Stimulated activated CD4-positive, alpha-beta T cell treated with anti-CD3 and anti-CD28 coated beads, Interleukin-12 subunit alpha, Interleukin-12 subunit beta, amount 100 ng/mL, for 24 hours (primary cell): Measurements from ENCODE around the gene MOCS3.
"Not testable (repeated sequence)": the region's sequence is repeated elsewhere in the genome, so short reads cannot be mapped to it uniquely, and the experiment has no call there.

Experiments used
- DNase-seq, 2 experiments: peaks; one replicate each; pipeline ENCODE4 v3.0.0-alpha.2; 2020; ENCODE audit warnings: low read depth in 2 of 2

MOCS3 gene

GRCh38 chr20:50932016-50932485 lies 26.6 kb upstream of the MOCS3 start:
- DNase-seq: no peak

- no peak for DNase-seq
Observed at GRCh38 chr20:50932691-50933280, 25.8 kb upstream of the MOCS3 start.

GRCh38 chr20:50933589-50933988 lies 25.0 kb upstream of the MOCS3 start:
- no peak for DNase-seq

GRCh38 chr20:50943069-50943468 lies 15.5 kb upstream of the MOCS3 start:
- DNase-seq: no peak

- no peak for DNase-seq
Observed at GRCh38 chr20:50948132-50948785, 10.4 kb upstream of the MOCS3 start.

GRCh38 chr20:50953196-50953595 lies 5.4 kb upstream of the MOCS3 start:
- DNase-seq: no peak

- DNase-seq: no peak
Observed at GRCh38 chr20:50953821-50954220, 4.8 kb upstream of the MOCS3 start.

GRCh38 chr20:50957276-50957675 lies 1.3 kb upstream of the MOCS3 start:
- DNase-seq: no peak

- DNase-seq: peak; percentile 76 to 81
Observed at GRCh38 chr20:50957798-50958614, 612 bp upstream of the MOCS3 start, which contains the start of gene DPM1. Gene DPM1, minus strand, starts transcription at chr20:50958532. Its CDS starts 9 bp downstream, at chr20:50958523.

GRCh38 chr20:50959543-50960126 lies 1.0 kb downstream of the MOCS3 start:
- no peak for DNase-seq

GRCh38 chr20:50967586-50967985 lies 9.0 kb downstream of the MOCS3 start:
- no peak for DNase-seq

- DNase-seq: no peak
Observed at GRCh38 chr20:50968289-50968688, 9.7 kb downstream of the MOCS3 start.

GRCh38 chr20:50969435-50969834 lies 10.8 kb downstream of the MOCS3 start:
- no peak for DNase-seq

- no peak for DNase-seq
Observed at GRCh38 chr20:50969912-50970311, 11.3 kb downstream of the MOCS3 start.

GRCh38 chr20:50975701-50976330 lies 17.2 kb downstream of the MOCS3 start:
- DNase-seq: no peak

- DNase-seq: no peak
Observed at GRCh38 chr20:50977066-50978021, 18.7 kb downstream of the MOCS3 start.

- not testable (repeated sequence) for DNase-seq
Observed at GRCh38 chr20:50978533-50978932, 19.9 kb downstream of the MOCS3 start.

GRCh38 chr20:50980071-50980681 lies 21.6 kb downstream of the MOCS3 start:
- no peak for DNase-seq

- peak in 1 of 2 experiments; percentile 66 for DNase-seq
Observed at GRCh38 chr20:50980851-50981713, 22.5 kb downstream of the MOCS3 start.
